Activated CD8-positive, alpha-beta memory T cell treated with anti-CD3 and anti-CD28 coated beads for 1 hour (primary cell): ENCODE results near the gene CDK9.
"Not testable (repeated sequence)": the region's sequence is repeated elsewhere in the genome, so short reads cannot be mapped to it uniquely, and the experiment has no call there.

ENCODE experiments used
- DNase-seq, 2 donors: peaks; one replicate each; pipeline ENCODE4 v3.0.0-alpha.2; 2020; ENCODE audit warnings: low read depth in 1 of 2; ENCODE audit errors: extremely low read depth in 1 of 2

CDK9 gene

DNA sequence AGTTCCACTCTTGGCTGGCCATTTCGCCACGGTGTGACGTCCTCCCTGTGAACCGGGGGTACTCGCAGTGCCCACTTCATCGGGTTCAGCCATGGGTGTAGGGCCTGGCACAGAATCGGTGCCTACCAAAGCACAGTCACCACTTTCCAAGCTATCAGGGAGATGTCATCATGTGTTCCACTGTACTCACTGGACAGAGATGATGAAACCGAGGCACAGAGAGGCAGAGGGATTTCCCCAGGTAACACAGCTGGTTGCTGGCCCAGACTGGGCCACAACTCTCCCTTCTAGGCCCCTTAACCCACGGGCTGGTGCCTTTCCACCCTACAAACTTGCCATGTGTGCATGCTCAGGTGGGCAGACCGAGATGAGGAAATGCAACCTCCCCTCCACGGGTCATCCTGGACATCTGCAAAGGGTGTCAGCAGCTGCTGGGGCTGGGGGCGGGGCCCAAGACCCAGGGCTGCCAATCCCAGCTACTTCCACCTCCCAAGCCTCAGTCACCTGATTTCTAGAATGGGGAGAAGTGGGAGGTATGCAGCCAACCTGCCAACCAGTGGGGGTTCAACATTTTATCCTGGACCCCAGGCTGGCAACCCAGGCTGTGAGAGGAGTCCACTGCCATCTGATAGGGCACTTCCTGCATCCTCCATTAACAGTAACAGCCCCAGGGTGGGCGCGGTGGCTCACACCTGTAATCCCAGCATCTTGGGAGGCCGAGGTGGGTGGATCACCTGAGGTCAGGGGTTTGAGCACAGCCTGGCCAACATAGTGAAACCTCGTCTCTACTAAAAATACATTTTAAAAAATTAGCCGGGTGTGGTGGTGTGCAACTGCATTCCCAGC is 6.5 kb upstream of the CDK9 start:
- peak in 1 of 2 donors; percentile 32 for DNase-seq

DNA sequence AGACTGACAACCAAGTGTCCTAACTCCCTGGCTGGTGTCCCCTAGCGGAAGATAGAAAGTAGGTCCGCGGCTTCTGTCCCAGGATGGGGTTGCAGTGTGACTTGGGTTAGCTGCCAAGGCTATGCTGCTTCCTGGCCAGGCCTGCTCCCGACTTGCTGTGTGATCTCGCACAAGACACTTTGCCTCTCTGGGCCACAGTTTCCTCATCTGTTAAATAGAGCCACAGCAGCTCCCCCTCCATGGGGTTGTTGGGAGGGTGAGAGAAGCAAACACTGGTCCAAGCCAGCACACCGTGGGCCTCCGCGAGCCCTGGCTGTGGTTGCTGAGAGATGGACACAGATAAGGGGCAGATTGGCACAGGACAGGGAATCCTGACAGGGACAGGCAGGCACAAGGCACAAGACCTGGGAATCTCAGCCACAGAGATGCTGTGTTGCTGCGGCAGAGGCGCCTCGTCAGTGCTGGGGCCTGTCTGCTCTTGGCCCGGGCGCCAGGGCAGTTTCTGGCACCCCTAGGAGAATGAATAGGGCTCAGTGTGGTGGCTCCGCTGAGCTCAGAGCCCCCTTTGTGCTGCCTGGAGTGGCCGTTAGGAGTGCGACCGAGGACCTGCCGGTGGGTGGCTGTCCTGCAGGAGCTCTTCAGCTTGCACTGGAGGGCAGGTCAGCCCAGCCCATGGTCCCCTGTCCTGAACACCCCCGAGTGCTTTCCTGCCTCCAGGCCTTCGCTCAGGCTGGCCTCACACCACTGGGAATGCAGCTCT is 5.5 kb upstream of the CDK9 start:
- no peak for DNase-seq

DNA sequence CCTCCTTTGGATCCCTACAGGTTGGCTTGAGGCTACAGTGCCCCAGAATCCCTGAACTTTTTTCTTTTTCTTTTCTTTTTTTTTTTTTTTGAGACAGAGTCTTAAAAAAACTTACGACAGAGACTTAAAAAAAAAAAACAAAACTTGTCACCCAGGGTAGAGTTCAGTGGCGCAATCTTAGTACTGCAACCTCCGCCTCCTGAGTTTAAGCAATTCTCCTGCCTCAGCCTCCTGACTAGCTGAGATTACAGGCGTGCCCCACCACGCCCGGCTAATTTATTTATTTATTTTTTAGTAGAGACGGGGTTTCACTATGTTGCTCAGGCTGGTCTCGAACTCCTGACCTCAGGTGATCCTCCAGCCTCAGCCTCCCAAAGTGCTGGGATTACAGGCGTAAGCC is 4.9 kb upstream of the CDK9 start:
- not testable (repeated sequence) for DNase-seq

DNA sequence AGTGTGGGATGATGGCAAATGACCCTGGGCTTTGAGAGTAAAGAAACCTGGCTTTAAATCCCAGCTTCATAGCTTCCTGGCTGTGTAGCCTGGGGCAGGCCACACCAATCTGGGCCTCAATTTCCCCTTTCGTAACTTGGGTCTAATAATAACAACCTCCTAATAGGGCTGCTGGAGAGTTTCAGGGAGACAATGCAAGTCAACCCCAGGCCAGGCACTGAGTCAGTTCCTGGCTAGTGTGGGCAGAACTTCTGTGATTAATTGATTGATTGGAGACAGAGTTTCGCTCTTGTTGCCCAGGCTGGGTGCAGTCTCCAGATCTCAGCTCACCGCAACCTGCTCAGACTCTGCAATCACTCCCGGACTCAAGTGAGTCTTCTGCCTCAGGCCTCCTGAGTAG is 4.0 kb upstream of the CDK9 start:
- no peak for DNase-seq

DNA sequence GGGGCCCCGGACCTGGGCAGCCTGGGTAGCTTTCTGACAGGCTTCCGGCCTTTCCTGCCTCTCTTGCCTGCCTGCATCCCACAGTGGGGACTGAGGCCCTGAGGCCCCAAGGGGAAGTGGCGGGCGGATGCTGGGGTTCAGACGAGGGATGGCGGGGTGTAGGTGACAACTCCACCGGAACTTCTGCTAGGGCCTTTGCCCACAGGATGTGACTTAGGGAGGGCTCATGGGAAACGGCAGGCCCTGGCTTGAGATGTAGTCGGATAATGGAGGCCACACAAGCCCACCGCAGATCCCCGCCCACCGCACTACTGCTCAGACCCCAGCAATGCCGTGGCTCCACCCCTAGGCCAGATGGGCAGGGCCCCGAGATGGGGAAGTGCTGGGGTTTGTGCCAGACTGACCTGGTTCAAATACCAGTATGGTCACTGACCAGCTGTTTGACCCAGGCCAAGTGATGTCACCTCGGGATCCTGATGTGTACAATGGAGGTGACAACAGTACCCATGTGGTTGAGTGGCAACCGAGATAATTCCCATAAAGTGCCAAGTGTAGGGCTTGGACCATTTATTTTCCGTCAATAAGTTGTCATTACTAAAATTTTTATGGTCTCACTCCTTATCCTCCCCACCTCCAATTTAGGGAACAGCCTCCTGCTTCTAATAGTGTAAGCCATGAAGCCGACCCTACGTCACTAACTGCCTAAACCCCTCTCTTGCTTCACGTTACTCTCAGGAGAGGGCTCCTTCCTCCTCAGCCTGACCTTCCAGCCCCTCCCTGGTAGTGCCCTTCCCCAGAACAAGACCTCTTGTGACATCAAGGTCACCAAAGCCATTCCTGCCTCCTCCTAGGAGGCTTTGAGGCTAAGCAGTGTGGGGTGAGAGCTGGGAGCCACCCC is 2.5 kb upstream of the CDK9 start:
- DNase-seq: peak; percentile 39 to 48

DNA sequence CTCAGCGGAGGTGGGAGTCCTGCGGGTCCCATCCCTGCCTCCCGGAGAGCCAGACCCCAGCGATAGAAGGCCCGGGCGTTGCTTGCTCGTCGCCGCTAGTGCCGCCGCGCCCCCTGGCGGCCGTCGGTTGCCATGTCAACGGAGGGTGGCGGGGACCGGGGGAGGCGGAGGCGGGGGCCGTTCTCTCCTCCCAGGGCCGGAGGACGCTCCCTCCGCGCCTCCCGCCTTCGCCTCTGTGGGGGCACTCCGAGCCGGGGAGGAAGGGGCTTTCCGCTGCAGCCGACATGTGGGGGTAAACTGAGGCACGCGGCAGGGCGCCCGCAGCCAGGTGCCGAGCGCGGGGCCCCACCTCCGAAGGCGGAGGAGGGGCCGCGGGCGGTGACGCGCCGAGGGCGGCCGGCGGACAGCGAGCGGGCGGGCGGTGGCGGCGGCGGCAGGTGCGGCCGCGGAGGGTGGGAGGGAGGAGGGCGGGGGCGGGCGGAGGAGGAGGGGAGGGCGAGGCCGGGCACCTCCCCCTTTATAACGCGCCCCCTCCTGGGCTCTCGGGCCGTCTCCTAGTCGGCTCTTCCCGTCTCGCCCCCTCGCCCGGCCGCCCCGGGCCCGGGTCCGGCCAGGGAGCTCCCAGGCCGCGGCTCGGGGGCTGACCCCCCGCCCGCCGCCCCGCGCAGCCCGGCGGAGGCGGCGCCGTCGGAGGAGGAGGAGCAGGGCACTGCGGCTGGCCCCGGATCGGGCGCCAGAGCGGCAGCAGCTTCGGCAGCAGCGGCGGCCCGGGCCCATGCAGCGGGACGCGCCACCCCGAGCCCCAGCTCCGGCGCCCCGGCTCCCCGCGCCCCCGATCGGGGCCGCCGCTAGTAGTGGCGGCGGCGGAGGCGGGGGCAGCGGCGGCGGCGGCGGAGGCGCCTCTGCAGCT is 556 bp upstream of the CDK9 start:
- DNase-seq: peak; percentile 79 to 89

DNA sequence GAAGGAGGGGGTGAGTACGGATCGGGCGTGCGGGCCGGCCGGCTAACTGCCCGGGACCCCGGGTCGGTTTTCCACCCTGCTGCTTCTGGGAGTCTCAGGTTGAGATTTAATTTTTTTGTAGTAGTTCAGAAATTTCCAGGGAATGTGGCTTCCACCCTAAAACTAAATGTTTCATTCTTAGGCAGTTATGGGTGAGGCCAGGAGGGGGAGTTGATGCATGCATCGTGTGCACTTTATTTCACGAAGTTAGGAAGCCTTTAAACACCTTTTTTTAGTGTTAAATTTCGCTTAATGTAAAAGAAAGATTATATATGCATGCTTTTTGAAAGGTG is 905 bp downstream of the CDK9 start:
- DNase-seq: no peak

DNA sequence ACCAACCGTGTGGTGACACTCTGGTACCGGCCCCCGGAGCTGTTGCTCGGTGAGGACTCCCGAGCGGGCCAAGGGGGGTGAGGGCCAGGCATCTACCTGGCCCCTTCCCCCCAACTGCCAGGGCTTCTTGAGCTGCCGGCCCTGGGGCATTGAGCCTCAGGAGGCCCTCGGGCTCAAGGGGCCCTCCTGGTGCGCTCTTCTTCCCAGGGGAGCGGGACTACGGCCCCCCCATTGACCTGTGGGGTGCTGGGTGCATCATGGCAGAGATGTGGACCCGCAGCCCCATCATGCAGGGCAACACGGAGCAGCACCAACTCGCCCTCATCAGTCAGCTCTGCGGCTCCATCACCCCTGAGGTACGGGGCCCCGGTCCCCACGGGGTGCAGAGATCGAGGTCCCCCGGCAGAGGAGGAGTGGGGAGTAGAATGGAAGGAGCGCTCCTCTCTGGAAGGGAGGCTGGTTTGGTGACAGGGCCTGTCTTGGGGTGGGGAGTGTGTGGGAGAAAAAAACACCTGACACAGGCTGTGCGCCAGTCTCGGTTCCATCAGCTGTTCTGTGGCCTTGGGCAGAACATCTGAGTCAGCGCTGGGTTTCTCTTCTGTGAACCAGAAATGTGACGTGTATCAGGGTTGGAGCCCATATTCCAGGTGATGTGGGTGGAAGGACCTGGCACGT is 2.6 kb downstream of the CDK9 start:
- DNase-seq: no peak

DNA sequence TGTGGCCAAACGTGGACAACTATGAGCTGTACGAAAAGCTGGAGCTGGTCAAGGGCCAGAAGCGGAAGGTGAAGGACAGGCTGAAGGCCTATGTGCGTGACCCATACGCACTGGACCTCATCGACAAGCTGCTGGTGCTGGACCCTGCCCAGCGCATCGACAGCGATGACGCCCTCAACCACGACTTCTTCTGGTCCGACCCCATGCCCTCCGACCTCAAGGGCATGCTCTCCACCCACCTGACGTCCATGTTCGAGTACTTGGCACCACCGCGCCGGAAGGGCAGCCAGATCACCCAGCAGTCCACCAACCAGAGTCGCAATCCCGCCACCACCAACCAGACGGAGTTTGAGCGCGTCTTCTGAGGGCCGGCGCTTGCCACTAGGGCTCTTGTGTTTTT is 3.3 kb downstream of the CDK9 start:
- no peak for DNase-seq

DNA sequence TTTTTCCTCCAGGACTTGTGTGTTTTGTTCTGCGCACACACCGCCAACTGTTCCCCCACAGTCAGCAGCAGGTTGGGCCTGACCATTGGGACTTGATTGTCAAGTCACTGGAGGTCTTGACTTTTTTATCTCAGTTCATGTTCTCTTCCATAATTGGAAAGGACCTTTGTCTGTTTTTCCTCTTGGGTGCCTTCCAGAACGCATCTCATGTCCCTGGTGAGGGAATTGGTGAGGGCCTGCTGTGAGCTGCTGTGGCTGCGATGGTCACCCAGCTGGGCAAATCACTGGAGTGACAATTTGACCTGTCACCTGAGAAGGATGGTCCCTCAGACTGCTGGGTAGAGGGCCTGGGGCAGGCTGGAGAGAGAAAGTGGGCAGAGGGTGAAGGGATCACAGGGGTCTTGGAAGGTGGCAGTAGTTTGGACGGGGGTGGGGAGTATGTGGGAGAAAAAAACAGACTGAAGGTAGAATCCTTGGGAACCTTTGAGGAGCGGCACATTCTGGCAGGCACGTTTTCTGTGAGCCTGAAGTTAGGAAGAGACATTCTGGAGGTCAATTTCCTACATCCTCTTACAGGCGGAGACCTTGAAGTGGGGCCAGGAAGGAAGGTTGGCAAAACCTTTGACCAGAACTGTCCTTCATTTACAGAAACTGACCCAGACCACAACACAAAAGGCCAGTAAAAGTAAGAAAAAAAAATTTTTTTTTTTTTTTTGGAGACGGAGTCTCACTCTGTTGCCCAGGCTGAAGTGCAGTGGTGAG is 4.4 kb downstream of the CDK9 start:
- no peak for DNase-seq

DNA sequence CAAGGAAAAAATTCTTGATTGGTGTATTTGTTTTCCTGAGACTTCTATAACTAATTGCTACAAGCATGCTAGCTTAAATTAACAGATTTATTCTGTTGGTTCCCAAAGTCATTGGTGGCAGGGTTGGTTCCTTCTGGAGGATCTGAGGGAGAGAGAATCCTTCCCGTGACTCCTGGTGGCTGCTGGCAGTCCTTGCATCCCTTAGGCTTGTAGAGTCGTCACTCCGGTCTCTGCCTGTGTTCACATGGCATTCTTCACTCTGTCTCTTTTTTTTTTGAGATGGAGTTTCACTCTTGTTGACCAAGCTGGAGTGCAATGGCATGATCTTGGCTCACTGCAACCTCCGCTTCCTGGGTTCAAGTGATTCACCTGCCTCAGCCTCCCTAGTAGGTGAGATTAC is 5.3 kb downstream of the CDK9 start:
- no peak for DNase-seq

DNA sequence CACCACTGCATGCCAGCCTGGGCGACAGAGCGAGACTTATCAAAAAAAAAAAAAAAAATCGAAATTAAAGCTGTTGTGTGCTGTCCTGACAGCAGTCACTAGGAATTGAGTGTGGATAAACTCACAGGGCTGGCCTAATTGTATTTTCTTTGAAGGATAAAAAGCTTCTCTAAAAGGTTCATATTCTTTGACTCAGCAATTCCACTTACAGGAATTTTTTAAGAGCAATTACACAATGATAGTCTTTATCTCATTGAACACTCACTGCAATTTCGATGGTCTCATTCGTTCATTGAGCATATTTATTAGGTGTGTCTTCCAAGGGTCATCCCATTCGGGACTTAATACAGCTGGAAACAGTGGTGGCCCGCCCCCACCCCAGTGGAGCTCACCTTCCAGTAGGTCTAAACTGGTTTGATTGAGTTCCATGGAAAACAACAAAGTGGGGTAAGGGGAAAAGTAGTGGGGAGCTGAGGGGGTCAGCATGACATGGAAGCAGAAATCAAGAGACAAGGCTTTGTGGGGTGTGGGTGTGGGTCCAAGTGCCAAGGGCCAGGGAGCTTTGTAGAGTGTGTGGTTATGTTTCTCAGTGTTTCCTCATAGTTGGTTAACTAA is 6.7 kb downstream of the CDK9 start:
- DNase-seq: no peak

DNA sequence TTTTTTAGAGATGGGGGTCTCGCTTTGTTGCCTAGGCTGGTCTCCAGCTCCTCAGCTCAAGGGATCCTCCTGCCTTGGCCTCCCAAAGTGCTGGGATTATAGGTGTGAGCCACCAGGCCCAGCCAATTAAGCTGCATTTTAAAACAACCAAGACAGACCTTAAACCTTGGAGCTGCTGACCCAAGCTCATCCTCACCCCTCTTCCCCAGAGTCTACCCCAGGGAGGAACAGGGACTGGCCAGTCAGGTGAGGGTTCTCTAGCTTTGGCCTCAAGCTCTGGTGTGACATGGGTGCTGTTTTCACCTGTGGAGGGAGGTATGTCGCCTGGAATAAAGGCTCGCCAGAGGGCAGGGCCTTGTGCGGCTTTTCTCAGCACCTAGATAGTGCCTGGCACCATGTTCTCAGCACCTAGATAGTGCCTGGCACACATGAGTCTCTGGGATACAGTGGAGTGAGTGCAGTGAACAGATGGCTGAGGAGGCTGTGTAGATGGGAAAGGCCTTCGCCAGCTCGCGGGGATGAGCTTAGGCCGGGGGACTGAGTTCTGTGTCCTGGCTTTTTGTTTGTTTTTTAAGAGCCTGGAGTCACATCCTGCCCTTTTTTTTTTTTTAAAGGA is 7.4 kb downstream of the CDK9 start:
- DNase-seq: no peak

DNA sequence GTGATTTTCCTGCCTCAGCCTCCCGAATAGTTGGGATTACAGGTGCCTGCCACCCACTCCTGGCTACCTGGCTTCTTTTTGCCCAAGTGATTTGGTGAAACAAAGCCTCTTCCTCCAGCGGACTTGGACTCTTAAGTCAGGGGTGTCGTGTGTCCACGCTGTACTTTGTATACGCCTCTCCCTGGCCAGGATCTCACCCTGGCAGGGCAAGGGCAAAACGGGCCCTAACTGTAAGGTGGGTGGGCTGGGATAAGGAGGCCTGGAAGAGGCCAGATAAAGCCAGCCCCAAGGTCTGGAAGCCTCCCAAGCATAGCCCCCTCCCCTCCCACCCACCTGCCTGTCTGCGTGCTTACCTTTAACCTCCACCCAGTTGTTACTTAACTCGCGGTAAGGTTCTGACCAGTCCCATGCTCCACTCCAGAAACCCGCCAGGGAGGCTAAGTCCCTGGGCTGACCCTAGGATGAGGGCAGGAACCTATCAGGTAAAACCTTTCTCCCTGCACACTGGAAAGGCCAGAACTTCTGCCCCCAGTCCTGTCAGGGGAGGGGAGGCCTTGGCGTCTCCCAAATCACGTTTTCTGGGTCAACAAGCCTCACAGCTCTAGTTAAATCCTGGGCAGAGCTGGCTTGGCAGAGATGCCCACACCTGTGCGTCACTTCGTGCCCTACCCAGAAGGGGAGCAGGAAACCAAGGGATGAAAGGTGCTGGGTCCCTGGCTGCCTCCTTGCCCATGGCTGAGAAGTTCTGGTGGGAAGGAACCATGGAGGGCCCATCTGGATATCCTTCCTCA is 8.4 kb downstream of the CDK9 start:
- DNase-seq: no peak

DNA sequence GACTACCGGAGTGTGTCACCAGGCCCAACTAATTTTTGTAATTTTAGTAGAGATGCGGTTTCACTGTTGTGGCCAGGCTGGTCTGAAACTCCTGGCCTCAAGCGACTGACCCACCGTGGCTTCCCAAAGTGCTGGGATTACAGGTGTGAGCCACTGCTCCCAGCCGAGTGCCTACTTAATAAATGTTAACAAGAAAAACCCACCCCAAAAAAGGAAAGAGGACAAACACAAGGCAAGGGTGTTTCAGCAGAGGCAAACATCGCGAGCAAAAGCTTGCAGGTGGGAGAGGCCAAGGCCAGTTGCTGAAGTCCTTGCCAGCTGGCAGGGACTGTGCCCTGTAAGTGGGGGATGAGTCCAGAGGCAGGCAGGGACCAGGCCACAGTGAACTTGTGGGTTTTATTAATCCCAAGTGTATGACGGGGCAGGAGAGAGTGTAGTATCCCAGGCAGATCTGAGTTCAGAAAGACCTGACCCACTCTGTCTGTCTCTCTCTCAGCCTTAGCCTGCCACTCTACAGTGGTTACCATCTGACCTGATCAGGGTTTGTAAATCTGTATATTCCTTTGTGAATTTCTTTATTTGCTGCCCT is 10.5 kb downstream of the CDK9 start:
- no peak for DNase-seq

DNA sequence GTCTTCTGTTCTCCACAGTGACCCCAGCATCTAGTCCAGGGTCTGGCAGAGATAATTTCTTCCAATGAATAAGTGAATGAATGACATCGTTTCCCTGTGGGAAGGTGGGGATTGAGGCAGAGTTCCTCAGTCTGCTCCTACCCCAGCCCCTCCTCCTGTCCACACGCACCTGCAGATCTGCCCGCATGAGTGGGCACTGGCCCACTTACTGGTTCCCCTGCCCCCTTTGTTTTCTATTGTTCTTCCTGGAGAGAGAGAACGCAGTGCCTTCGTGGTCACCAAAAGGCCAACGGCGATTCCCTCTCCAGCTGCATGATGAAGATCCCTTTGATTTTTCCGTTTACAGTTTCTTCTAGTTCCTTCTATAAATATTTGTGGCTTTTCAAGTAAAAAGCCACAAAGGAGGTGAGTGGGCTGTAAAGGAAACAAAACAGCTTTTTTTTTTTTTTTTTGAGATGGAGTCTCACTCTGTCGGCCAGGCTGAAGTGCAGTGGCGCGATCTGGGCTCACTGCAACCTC is 11.1 kb downstream of the CDK9 start:
- DNase-seq: no peak
